Measurements from ENCODE around the gene FAR2.

GRCh38 chr12:29163146-29163545 is 14.1 kb downstream of the FAR2 start:
- no peak for TF ChIP-seq CTCF (IDR thresholded peaks at IDR 0.05; ENCODE audit: insufficient read depth, low read length, poor library complexity, severe bottlenecking)
- TF ChIP-seq EZH2phosphoT487 (conservative IDR thresholded peaks at IDR 0.05; ENCODE audit: low read length): no peak

Data from SU-DHL-6 (cell line).